OCI-LY3 (cell line): Measurements from ENCODE around the gene CORO6.

Source experiments
- EZH2phosphoT487 ChIP-seq: fragments of 200-600 bp; shearing (Covaris generic); IDR thresholded peaks from 2 replicates; pipeline ENCODE4 v1.6.1; 2018; ENCODE audit warnings: antibody characterized with exemption, mixed run types, low read depth
- TF ChIP-seq, protein P1 (sequence below): fragments of 200-600, 300-600 bp; sonication (generic); IDR thresholded peaks from 2 replicates; pipeline ENCODE4 v1.5.1; 2014; ENCODE audit warnings: antibody characterized with exemption, low read length, low read depth

DNA sequence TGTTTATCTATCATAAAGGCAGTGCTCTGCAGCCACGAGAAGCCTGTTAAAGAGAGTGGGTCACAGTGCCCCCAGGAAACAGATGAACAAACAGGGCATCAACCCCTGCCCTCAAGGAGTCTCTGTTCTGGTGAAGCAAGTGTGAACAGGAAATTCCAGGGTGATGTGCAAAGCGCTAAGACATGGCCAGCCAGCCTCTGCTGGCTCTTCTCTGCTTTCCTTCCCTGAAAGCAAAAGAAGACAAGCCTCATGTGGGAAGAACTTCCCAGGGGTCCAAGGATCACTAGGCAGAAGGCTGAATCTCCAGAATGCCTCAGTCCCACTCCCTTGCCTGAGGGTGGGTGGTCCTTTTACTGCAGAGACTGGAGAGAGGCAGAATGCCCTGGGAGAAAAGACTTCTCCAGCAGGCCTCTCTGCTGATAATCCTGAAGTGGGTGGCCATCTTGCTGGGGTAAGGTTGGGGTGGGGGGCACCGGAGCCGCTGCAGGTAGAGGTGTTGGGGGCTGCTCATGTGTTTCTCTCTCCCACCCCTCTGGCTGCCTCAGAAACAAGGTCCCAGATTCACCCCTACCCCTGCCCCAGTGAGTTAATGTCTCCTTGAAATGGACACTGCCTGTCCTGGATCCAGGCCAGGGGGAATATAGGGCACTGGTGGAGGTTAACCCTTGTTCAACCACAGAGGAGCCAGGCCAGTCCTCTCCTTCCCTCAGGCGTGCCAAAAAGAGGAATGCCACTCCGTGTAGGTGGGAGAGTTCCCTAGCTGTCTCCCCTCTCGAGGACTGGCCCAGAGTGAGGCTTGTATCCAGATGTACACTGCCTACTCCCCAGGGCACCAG, 27.4 kb downstream of the CORO6 start:
- TF ChIP-seq, protein P1, sequence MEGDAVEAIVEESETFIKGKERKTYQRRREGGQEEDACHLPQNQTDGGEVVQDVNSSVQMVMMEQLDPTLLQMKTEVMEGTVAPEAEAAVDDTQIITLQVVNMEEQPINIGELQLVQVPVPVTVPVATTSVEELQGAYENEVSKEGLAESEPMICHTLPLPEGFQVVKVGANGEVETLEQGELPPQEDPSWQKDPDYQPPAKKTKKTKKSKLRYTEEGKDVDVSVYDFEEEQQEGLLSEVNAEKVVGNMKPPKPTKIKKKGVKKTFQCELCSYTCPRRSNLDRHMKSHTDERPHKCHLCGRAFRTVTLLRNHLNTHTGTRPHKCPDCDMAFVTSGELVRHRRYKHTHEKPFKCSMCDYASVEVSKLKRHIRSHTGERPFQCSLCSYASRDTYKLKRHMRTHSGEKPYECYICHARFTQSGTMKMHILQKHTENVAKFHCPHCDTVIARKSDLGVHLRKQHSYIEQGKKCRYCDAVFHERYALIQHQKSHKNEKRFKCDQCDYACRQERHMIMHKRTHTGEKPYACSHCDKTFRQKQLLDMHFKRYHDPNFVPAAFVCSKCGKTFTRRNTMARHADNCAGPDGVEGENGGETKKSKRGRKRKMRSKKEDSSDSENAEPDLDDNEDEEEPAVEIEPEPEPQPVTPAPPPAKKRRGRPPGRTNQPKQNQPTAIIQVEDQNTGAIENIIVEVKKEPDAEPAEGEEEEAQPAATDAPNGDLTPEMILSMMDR, result no peak
- no peak for TF ChIP-seq EZH2phosphoT487
